Left ventricle myocardium inferior (tissue), 1 donor: ENCODE results near the gene FTCD. TPM values are rescaled to one million over a fixed set of nuclear protein-coding genes. Genes with fewer than 3 reads are reported as not detected.

Experiments used
- DNase-seq: peaks from one replicate; pipeline ENCODE4 v3.0.0-alpha.2; 2020
- H3K27ac ChIP-seq: fragments of 200-600 bp; replicated peaks from 2 replicates; pipeline ENCODE4 v1.8.0; 2021
- H3K27me3 ChIP-seq: fragments of 200-600 bp; 2 replicates; pipeline ENCODE4 v1.8.0; 2021; ENCODE audit warnings: low read depth
- H3K36me3 ChIP-seq: fragments of 200-600 bp; 2 replicates; pipeline ENCODE4 v1.8.0; 2021
- H3K4me1 ChIP-seq: fragments of 200-600 bp; 2 replicates; pipeline ENCODE4 v1.8.0; 2021
- H3K4me3 ChIP-seq: fragments of 200-600 bp; 2 replicates; pipeline ENCODE4 v1.8.0; 2021; ENCODE audit warnings: mild to moderate bottlenecking, moderate library complexity
- H3K9me3 ChIP-seq: fragments of 200-600 bp; replicated peaks from 2 replicates; pipeline ENCODE4 v1.8.0; 2021
- intact Hi-C: fragments of 100-400 bp; cut with micrococcal nuclease; formaldehyde crosslinking; loops from one replicate; pipeline ENCODE4 v1.11.0; 2022
- total RNA-seq: library from RNA; stranded (reverse); fragmentation: NEBNext Ultra II Directional; extraction: Animal tissue kit (Norgen Biotek cat#: 25700); gene quantifications from one replicate; pipeline ENCODE4 v1.2.1, GENCODE V29; 2021
- TF ChIP-seq, protein P1 (sequence below): fragments of 200-600 bp; IDR thresholded peaks from 2 replicates; pipeline ENCODE4 v1.8.0; 2021; ENCODE audit warnings: antibody characterized with exemption, mild to moderate bottlenecking, borderline replicate concordance
- donor health status: DM: no; HTN: yes; CAD: no; lungs with severe emphysema.

Gene FTCD
- total RNA-seq, 1 donor from 2014 or later = 2.2 TPM

- intact Hi-C loops = no loop called here
These were observed 5.2 kb upstream of the FTCD start for GRCh38 chr21:46160657-46160906.

GRCh38 chr21:46159841-46160656 lies 4.7 kb upstream of the FTCD start:
- H3K9me3 ChIP-seq = no peaks in the 10 kb centered on the region
- TF ChIP-seq, protein P1, sequence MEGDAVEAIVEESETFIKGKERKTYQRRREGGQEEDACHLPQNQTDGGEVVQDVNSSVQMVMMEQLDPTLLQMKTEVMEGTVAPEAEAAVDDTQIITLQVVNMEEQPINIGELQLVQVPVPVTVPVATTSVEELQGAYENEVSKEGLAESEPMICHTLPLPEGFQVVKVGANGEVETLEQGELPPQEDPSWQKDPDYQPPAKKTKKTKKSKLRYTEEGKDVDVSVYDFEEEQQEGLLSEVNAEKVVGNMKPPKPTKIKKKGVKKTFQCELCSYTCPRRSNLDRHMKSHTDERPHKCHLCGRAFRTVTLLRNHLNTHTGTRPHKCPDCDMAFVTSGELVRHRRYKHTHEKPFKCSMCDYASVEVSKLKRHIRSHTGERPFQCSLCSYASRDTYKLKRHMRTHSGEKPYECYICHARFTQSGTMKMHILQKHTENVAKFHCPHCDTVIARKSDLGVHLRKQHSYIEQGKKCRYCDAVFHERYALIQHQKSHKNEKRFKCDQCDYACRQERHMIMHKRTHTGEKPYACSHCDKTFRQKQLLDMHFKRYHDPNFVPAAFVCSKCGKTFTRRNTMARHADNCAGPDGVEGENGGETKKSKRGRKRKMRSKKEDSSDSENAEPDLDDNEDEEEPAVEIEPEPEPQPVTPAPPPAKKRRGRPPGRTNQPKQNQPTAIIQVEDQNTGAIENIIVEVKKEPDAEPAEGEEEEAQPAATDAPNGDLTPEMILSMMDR = no peak
- intact Hi-C loops = no loop called here
- no peak overlapping the region for H3K4me3 ChIP-seq
- no peak overlapping the region for H3K27ac ChIP-seq
- H3K27me3 ChIP-seq = no peaks in the 10 kb centered on the region
- H3K4me1 ChIP-seq = no peaks in the 10 kb centered on the region
- DNase-seq = no peak
- peaks cover 15% of the 10 kb centered on the region for H3K36me3 ChIP-seq

More at GRCh38 chr21:46160657-46160906, 5.2 kb upstream of the FTCD start:
- no peaks in the 10 kb centered on the region for H3K4me1 ChIP-seq
- H3K36me3 ChIP-seq = peaks cover 15% of the 10 kb centered on the region
- no peaks in the 10 kb centered on the region for H3K9me3 ChIP-seq
- DNase-seq = no peak
- no peaks in the 10 kb centered on the region for H3K27me3 ChIP-seq
- TF ChIP-seq, protein P1 = no peak
- no peak overlapping the region for H3K4me3 ChIP-seq
- H3K27ac ChIP-seq = no peak overlapping the region

- no peak for DNase-seq
- Histone ChIP-seq H3K27ac (no peak overlapping the region), H3K27me3 (no peaks in the 10 kb centered on the region), H3K36me3 (peaks cover 15% of the 10 kb centered on the region), H3K9me3 (no peaks in the 10 kb centered on the region), H3K4me3 (no peak overlapping the region), H3K4me1 (no peaks in the 10 kb centered on the region)
- TF ChIP-seq, protein P1 = no peak
- intact Hi-C loops = no loop called here
These were observed 4.0 kb upstream of the FTCD start for GRCh38 chr21:46159390-46159789.

DNA sequence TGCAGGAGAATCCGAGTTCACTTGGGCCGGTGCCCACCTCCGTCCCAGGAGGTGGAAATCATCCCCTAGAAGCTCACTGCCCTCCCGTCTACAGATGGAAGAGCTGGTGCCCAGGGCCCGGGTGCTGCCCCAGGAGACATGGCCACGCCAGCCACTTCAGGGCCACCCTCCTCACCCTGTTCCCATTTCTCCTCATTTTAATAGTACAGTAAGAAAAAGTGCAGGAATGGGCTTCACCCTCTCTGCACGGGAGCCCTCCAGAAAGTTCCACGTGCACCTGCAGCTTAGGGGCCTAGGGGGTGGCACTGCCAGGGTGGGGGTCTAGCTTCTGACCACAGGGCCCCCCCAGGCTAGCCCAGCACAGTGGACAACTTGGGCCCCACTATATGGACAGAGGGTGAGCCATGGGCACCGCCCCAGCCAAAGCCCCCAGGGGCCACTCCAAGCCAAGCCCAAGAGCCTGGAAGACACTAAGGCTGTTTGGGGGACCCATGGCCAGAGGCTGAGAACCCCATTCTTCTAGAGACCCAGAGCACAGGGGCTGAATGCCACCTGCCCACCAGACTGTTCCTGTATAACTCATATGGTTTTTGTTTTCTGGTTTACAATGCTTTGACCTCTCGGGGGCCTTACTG lies 3.4 kb upstream of the FTCD start:
- DNase-seq = no peak
- Histone ChIP-seq H3K36me3 (peaks cover 11% of the 10 kb centered on the region), H3K9me3 (no peaks in the 10 kb centered on the region), H3K27me3 (no peaks in the 10 kb centered on the region), H3K27ac (no peak overlapping the region), H3K4me3 (no peak overlapping the region), H3K4me1 (peaks cover 2% of the 10 kb centered on the region)
- intact Hi-C loops = no loop called here
- TF ChIP-seq, protein P1 = no peak

GRCh38 chr21:46157987-46158451 lies 2.6 kb upstream of the FTCD start:
- H3K4me1 ChIP-seq = peaks cover 9% of the 10 kb centered on the region
- no peaks in the 10 kb centered on the region for H3K27me3 ChIP-seq
- no peak for DNase-seq
- intact Hi-C loops = no loop called here
- H3K36me3 ChIP-seq = peaks cover 11% of the 10 kb centered on the region
- H3K4me3 ChIP-seq = no peak overlapping the region
- no peaks in the 10 kb centered on the region for H3K9me3 ChIP-seq
- no peak overlapping the region for H3K27ac ChIP-seq
- TF ChIP-seq, protein P1 = no peak
